ENCODE measurements around the gene SHISA9.

SHISA9 gene

DNA sequence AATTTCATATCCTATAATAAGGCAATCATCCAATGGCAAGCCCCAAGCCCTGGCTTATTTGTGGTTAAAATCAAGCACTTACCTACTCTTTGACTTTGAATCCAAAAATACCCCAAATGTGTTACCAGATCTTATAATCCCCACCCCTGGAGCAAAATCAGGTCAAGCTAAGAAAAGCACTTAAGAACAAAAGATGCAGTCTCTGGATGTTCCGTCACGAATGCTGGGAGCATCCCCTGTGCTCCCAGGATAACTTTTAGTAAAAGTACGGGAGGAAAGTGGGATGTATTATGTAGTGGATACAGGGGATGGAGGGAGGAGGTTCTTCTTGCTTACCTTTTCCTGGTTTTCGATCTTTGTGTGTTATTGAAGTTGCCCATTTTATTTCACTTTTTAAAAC is 29.5 kb downstream of the SHISA9 start:
- Mint-ChIP-seq H3K27me3 (peaks cover 17% of the 10 kb centered on the region), H3K4me1 (no peaks in the 10 kb centered on the region), H3K4me3 (no peak overlapping the region), H3K36me3 (ENCODE audit: insufficient read depth) (no peaks in the 10 kb centered on the region), H3K27ac (ENCODE audit: low read depth) (no peak overlapping the region), H3K9me3 (peaks cover 6% of the 10 kb centered on the region)
- DNase-seq (ENCODE audit: low spot score in 2 of 2) (no peak), ATAC-seq (replicated peaks; ENCODE audit: extremely low read depth, poor library complexity, severe bottlenecking) (no peak)

DNA sequence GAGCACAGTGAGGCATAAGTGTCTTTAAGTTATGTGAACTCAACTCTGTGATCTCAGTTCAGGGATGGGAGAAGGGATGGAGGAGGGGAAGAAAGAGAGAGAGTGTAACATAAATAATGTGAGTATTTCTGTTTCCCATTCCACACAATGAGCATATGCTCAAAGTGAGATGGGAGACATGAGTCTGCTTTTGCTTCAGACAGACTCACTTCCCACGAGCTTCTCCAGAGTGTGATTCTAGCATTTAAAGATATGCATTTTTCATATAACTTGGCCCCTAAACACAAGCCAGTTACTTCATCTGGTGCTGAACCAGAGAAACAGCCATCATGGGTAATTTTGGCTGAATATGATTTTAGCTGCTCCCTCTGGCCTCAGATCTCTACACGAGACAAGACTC is 35.0 kb downstream of the SHISA9 start:
- no peak overlapping the region for H3K27ac Mint-ChIP-seq (ENCODE audit: low read depth)
- no peak overlapping the region for H3K4me3 Mint-ChIP-seq
- no peaks in the 10 kb centered on the region for H3K36me3 Mint-ChIP-seq (ENCODE audit: insufficient read depth)
- ATAC-seq (replicated peaks; ENCODE audit: extremely low read depth, poor library complexity, severe bottlenecking), result no peak
- H3K4me1 Mint-ChIP-seq, result no peaks in the 10 kb centered on the region
- no peak for DNase-seq (ENCODE audit: low spot score in 2 of 2)
- H3K27me3 Mint-ChIP-seq, result peaks cover 11% of the 10 kb centered on the region
- H3K9me3 Mint-ChIP-seq, result no peaks in the 10 kb centered on the region

DNA sequence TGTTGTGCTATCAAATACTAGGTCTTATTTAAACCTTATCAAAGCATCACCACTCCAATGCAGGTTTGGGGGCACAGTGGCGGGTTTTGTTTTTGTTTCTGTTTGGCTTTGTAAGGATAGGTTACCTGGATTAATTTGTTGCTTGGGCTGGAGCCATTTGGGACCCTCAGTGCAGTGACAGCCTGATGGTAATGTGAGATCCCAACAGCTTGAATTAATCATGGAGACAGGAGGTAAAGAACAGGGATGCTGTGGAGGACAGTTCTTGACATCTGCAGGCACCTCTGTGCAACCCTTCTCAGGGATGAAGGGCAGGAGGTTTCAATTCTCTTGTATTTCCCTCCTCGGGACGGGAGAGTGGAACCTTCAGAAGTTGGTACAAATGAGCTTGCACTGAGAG is 40.5 kb downstream of the SHISA9 start:
- H3K27ac Mint-ChIP-seq (ENCODE audit: low read depth), result no peak overlapping the region
- peaks cover 7% of the 10 kb centered on the region for H3K9me3 Mint-ChIP-seq
- no peaks in the 10 kb centered on the region for H3K36me3 Mint-ChIP-seq (ENCODE audit: insufficient read depth)
- no peak for ATAC-seq (replicated peaks; ENCODE audit: extremely low read depth, poor library complexity, severe bottlenecking)
- peaks cover 11% of the 10 kb centered on the region for H3K27me3 Mint-ChIP-seq
- H3K4me1 Mint-ChIP-seq, result no peaks in the 10 kb centered on the region
- no peak for DNase-seq (ENCODE audit: low spot score in 2 of 2)
- no peak overlapping the region for H3K4me3 Mint-ChIP-seq

DNA sequence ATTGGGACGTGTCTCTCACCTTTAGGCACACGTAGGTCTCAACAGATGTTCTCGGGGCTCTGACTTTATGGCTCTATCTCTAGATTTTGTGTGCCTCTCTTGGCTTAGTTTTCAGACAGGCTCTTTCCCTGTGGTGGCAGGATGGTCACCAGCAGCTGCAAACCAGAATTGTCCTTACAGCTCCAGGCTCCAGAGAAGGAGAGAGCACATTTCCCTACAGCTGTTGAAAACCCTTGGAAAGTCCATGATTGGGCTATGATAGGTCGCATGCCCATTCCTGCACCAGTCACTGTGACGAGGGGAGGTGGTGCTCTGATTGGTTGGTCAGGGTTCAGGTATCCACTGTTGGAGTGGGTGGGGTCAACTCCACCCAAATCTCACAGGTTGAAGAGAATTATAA is 41.5 kb downstream of the SHISA9 start:
- Mint-ChIP-seq H3K9me3 (peaks cover 14% of the 10 kb centered on the region), H3K27me3 (peaks cover 11% of the 10 kb centered on the region), H3K27ac (ENCODE audit: low read depth) (no peak overlapping the region), H3K4me1 (no peaks in the 10 kb centered on the region), H3K36me3 (ENCODE audit: insufficient read depth) (no peaks in the 10 kb centered on the region), H3K4me3 (no peak overlapping the region)
- DNase-seq (ENCODE audit: low spot score in 2 of 2) (no peak), ATAC-seq (replicated peaks; ENCODE audit: extremely low read depth, poor library complexity, severe bottlenecking) (no peak)

DNA sequence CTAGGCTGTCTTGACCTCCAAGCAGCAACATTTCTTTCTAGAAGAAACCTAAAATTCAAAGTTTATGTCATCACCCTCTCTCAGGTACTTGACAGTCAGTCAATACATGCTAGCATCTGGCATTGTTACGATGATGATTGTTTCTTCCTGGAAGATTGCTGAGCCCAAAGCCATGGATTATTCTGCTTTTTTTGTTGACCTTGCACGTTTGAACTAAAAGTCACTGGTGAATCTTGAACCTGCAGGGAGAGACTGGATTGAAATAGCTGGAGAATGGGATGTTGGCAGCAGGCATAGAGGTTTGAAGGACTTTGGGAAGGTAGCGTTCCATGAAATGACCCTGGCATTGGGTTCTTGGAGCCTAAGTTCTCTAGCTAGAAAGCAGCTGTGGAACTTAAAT is 42.9 kb downstream of the SHISA9 start:
- ATAC-seq (replicated peaks; ENCODE audit: extremely low read depth, poor library complexity, severe bottlenecking) (no peak), DNase-seq (ENCODE audit: low spot score in 2 of 2) (no peak)
- no peak overlapping the region for H3K27ac Mint-ChIP-seq (ENCODE audit: low read depth)
- H3K27me3 Mint-ChIP-seq, result peaks cover 11% of the 10 kb centered on the region
- H3K36me3 Mint-ChIP-seq (ENCODE audit: insufficient read depth), result no peaks in the 10 kb centered on the region
- H3K9me3 Mint-ChIP-seq, result peaks cover 14% of the 10 kb centered on the region
- H3K4me1 Mint-ChIP-seq, result no peaks in the 10 kb centered on the region
- H3K4me3 Mint-ChIP-seq, result no peak overlapping the region

DNA sequence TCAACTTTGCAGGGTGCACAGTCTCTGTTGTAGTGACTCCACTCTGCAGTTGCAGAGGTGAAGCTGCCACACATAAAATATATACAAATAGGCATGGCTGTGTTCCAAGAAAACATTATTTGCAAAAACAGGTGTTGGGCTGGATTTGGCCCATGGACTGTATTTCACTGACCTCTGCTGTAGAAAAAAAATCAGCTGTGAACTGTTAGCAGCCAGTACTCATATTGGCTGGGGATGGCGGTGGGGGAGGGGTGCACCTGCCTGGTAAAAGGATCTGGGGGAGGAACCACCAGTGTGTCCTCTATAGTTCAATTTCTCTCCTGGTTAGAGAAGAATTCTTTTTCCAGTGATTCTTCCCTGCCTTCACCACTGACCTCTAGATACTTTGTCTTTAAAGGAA is 50.0 kb downstream of the SHISA9 start:
- no peak for ATAC-seq (replicated peaks; ENCODE audit: extremely low read depth, poor library complexity, severe bottlenecking)

DNA sequence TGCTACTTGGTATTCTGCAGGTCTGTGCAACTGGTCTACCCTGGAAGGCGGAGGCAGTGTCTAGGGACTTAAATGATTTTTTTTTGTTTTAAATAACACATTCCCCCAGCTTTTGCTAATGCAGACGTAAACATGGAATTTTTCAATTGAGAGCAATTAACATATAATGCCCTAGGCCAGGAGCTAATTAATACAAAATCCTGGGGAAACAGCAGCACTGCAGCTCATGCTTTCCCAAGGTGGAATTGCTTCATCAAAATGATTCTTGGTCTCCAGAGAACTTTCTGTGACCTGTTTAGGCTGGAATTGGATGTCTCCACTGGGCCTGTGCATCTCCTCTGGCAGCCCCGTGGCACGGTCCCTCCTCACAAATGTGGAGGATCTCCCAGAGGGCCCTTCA is 50.6 kb downstream of the SHISA9 start:
- Mint-ChIP-seq H3K27ac (ENCODE audit: low read depth) (no peak overlapping the region), H3K9me3 (peaks cover 18% of the 10 kb centered on the region), H3K36me3 (ENCODE audit: insufficient read depth) (no peaks in the 10 kb centered on the region), H3K27me3 (no peaks in the 10 kb centered on the region), H3K4me1 (no peaks in the 10 kb centered on the region), H3K4me3 (no peak overlapping the region)
- no peak for ATAC-seq (replicated peaks; ENCODE audit: extremely low read depth, poor library complexity, severe bottlenecking)
- no peak for DNase-seq (ENCODE audit: low spot score in 2 of 2)

More for the DNA sequence above, 50.0 kb downstream of the SHISA9 start:
- Mint-ChIP-seq H3K9me3 (peaks cover 22% of the 10 kb centered on the region), H3K27ac (ENCODE audit: low read depth) (no peak overlapping the region), H3K4me1 (no peaks in the 10 kb centered on the region), H3K27me3 (no peaks in the 10 kb centered on the region), H3K4me3 (no peak overlapping the region), H3K36me3 (ENCODE audit: insufficient read depth) (no peaks in the 10 kb centered on the region)
- DNase-seq (ENCODE audit: low spot score in 2 of 2), result no peak

DNA sequence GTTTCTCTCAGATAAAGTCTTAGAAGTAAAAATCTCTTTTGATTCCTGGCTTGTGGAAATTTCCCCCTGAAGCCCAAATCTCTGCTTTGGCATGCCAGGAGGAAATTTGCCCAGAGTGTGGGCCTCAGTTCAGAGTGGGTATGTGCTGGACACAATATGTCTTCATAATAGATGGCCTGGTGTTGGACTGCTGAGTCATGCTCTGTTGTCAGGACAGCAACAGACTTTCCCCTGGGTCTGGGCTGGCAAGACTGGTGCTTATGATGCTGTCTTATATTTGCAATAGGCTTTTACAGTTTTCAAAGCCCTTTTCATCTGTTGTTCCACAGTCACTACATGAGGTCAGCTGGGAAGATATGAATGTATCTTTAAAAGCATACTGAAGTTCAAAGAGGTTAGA is 57.0 kb downstream of the SHISA9 start:
- Mint-ChIP-seq H3K27ac (ENCODE audit: low read depth) (no peak overlapping the region), H3K9me3 (peaks cover 16% of the 10 kb centered on the region), H3K27me3 (no peaks in the 10 kb centered on the region), H3K36me3 (ENCODE audit: insufficient read depth) (no peaks in the 10 kb centered on the region), H3K4me1 (no peaks in the 10 kb centered on the region), H3K4me3 (no peak overlapping the region)
- ATAC-seq (replicated peaks; ENCODE audit: extremely low read depth, poor library complexity, severe bottlenecking), result no peak
- no peak for DNase-seq (ENCODE audit: low spot score in 2 of 2)

DNA sequence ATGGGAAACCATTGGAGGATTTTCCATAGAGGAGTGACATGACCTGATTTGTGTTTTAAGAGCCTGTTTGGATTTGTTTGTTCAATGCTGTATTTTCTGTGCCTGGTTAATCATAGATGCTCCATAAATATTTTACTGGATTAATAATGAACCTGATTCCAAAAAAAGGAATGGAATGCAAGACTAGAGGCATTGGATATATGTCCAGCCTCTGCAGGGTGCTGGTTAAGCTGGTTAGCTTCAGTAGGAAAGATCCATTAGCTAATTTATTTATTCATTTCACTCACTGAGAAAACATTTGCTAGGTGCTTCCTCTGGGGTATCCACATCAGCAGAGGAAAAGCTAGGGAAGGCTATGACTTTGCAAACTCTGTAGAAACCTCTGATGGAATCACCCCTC is 57.7 kb downstream of the SHISA9 start:
- Mint-ChIP-seq H3K4me3 (no peak overlapping the region), H3K9me3 (peaks cover 12% of the 10 kb centered on the region), H3K27ac (ENCODE audit: low read depth) (no peak overlapping the region), H3K27me3 (no peaks in the 10 kb centered on the region), H3K4me1 (no peaks in the 10 kb centered on the region), H3K36me3 (ENCODE audit: insufficient read depth) (no peaks in the 10 kb centered on the region)
- no peak for ATAC-seq (replicated peaks; ENCODE audit: extremely low read depth, poor library complexity, severe bottlenecking)
- DNase-seq (ENCODE audit: low spot score in 2 of 2), result no peak

DNA sequence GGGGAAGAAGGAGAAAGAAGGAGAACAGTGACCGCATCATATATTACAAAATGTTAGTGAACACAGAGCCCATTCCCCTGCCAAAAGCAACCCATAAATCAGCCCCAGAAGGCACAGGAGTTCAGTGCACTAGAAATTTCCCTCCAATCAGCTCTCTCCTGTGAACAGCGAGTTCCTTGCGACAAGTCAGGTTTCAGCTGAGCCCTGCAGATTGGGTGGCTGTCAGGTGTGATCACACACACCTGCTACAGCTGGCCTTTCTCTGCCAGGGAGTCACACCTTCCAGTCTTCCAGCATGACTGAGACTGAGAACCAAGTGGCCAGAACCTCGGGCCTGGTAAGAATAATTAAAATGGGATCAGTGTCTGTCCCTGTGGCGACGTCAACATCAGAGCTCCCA is 60.2 kb downstream of the SHISA9 start:
- DNase-seq (ENCODE audit: low spot score in 2 of 2), result no peak
- Mint-ChIP-seq H3K27ac (ENCODE audit: low read depth) (no peak overlapping the region), H3K4me1 (no peaks in the 10 kb centered on the region), H3K4me3 (no peak overlapping the region), H3K9me3 (peaks cover 10% of the 10 kb centered on the region), H3K36me3 (ENCODE audit: insufficient read depth) (no peaks in the 10 kb centered on the region), H3K27me3 (no peaks in the 10 kb centered on the region)
- no peak for ATAC-seq (replicated peaks; ENCODE audit: extremely low read depth, poor library complexity, severe bottlenecking)

DNA sequence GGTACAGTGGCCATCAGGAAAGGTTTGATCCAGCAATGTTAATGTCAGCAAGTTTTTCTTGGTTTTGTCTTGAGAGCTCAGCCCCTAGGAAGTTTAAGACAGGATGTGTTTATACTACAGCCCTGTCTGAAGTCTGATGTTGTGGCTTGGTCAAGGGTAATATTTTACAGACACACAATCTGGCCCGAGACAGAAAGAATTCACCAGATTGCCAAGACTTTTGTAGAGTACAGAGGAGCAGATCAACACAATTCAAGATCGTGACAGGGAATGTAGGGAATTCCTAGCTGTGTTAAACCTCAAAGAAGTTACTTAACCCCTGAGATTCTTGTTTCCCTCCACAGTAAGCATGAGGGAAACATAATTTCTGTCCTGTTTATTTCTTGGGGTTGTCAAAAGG is 63.1 kb downstream of the SHISA9 start:
- H3K36me3 Mint-ChIP-seq (ENCODE audit: insufficient read depth), result no peaks in the 10 kb centered on the region
- no peak overlapping the region for H3K27ac Mint-ChIP-seq (ENCODE audit: low read depth)
- no peak for ATAC-seq (replicated peaks; ENCODE audit: extremely low read depth, poor library complexity, severe bottlenecking)
- no peaks in the 10 kb centered on the region for H3K4me1 Mint-ChIP-seq
- no peak overlapping the region for H3K4me3 Mint-ChIP-seq
- peaks cover 10% of the 10 kb centered on the region for H3K9me3 Mint-ChIP-seq
- no peaks in the 10 kb centered on the region for H3K27me3 Mint-ChIP-seq
- no peak for DNase-seq (ENCODE audit: low spot score in 2 of 2)

DNA sequence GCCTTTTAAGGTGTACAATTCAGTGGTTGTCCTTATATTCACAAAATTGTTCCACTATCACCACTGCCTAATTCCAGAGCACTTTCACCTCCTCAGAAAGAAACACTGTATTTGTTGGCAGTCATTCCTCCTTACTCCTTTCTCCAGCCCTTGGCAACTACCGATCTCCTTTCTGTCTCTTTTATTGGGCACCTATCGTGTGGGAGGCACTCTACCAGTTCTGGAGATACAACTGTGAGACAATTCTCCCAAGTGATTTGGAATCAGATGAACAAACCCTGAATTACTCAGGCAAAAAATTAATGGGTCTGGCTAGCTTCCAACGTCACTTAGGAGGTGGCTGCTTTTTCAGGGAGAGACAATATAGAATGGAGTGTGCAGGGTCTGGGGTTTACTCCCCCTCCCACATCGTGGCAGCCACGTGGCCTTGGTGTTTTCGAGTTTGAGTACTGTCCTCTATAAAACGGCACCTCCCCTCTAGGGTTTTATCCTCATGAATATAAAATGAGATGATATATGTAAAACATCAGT is 63.9 kb downstream of the SHISA9 start:
- Mint-ChIP-seq H3K27me3 (no peaks in the 10 kb centered on the region), H3K36me3 (ENCODE audit: insufficient read depth) (no peaks in the 10 kb centered on the region), H3K4me1 (no peaks in the 10 kb centered on the region), H3K9me3 (peaks cover 10% of the 10 kb centered on the region), H3K4me3 (no peak overlapping the region), H3K27ac (ENCODE audit: low read depth) (no peak overlapping the region)
- ATAC-seq (replicated peaks; ENCODE audit: extremely low read depth, poor library complexity, severe bottlenecking) (no peak), DNase-seq (ENCODE audit: low spot score in 2 of 2) (no peak)

DNA sequence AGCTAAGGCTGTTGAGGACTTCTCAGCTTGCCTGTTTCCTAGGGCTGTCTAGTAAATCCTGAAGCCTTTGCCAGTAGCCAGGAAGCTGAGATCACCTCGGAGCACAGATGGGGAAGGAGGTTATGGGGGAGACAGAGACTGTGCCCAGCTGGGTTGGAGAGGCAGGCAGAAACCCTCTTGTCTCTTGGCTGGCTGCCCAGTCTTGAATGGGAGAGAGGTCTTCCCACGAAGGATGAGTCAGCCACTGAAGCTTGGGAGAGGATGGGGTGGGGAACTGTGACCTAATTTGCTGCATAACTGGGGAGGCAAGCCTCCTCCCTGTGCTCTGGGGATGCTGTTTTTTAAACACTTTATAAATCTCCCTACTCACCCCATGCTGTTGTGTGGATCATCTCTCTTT is 69.8 kb downstream of the SHISA9 start:
- Mint-ChIP-seq H3K36me3 (ENCODE audit: insufficient read depth) (no peaks in the 10 kb centered on the region), H3K27ac (ENCODE audit: low read depth) (no peak overlapping the region), H3K9me3 (no peaks in the 10 kb centered on the region), H3K4me3 (no peak overlapping the region), H3K4me1 (no peaks in the 10 kb centered on the region), H3K27me3 (no peaks in the 10 kb centered on the region)
- DNase-seq (ENCODE audit: low spot score in 2 of 2) (no peak), ATAC-seq (replicated peaks; ENCODE audit: extremely low read depth, poor library complexity, severe bottlenecking) (no peak)

DNA sequence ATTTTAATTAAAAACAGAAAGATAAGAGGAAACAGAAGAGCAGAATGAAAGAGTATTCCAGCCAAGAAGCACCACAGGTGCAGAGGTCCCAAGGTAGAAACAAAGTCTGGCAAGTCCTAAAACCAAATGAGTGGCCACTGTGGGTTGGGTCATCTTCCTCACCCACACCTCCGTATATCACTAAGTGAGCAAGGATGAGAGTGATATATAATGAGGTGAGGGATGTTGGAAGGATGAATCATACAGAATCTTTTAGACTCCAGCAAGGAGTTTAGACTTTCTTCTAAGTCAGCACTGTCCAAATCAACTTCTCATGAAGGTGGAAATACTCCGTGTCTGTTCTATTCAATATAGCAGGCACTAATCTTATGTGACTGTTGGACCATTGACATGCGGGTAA is 70.8 kb downstream of the SHISA9 start:
- Mint-ChIP-seq H3K27me3 (no peaks in the 10 kb centered on the region), H3K4me3 (no peak overlapping the region), H3K27ac (ENCODE audit: low read depth) (no peak overlapping the region), H3K9me3 (no peaks in the 10 kb centered on the region), H3K36me3 (ENCODE audit: insufficient read depth) (no peaks in the 10 kb centered on the region), H3K4me1 (no peaks in the 10 kb centered on the region)
- DNase-seq (ENCODE audit: low spot score in 2 of 2) (no peak), ATAC-seq (replicated peaks; ENCODE audit: extremely low read depth, poor library complexity, severe bottlenecking) (no peak)

Data from central memory CD8-positive, alpha-beta T cell (primary cell).